Suprapubic skin (tissue), 4 donors: Measurements from ENCODE around the gene ZDHHC3.

Experiments used
- CTCF ChIP-seq, 2 donors: fragments of 200-600 bp in 1 of 2; fragments of 450-650 bp in 1 of 2; sonication (generic) in 1 of 2; IDR thresholded peaks; one replicate each; pipeline ENCODE4 v1.5.1; 2016 to 2019; ENCODE audit warnings: antibody characterized with exemption in 2 of 2, mild to moderate bottlenecking in 1 of 2, moderate library complexity in 1 of 2
- EP300 ChIP-seq: sonication (generic); formaldehyde crosslinking; IDR thresholded peaks from one replicate; pipeline ENCODE4 v1.6.1; 2017; ENCODE audit warnings: antibody characterized with exemption
- POLR2A ChIP-seq, 2 donors: fragments of 450-650 bp; IDR thresholded peaks; one replicate each; pipeline ENCODE4 v1.6.1; 2017; ENCODE audit warnings: antibody characterized with exemption in 2 of 2, mild to moderate bottlenecking in 2 of 2, moderate library complexity in 2 of 2
- POLR2AphosphoS5 ChIP-seq, 3 donors: sonication (generic); formaldehyde crosslinking; IDR thresholded peaks; one replicate each; pipeline ENCODE4 v1.6.1; 2017; ENCODE audit warnings: antibody characterized with exemption in 3 of 3

GRCh38 chr3:44992555-44993470 is 16.8 kb upstream of the ZDHHC3 start:
- TF ChIP-seq CTCF (IDR thresholded peaks at IDR 0.05) (peak; percentile 35 to 60), POLR2AphosphoS5 (IDR thresholded peaks at IDR 0.05) (no peak), POLR2A (IDR thresholded peaks at IDR 0.05) (no peak), EP300 (no peak)
